ENCODE results near the gene LGR6.

DNA sequence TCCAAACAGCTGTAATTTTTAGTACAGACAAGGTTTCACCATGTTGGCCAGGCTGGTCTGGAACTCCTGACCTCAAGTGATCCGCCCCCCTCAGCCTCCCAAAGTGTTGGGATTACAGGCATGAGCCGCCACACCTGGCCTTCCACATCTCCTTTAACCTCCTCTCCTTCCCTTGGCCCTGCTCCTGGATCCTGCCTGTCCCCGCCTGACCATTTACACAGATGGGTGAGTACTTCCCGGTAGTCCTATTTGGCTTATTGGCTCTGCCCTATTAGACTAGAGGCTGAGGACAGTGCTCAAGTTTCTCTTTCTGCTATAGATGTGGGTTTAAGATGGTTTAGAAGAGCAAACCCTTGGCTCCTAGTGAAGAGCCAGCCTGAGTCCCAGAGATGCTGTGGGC is 40.3 kb upstream of the LGR6 start:
- TF ChIP-seq CTCF (IDR thresholded peaks at IDR 0.05): no peak
- TF ChIP-seq POLR2A (IDR thresholded peaks at IDR 0.05): no peak
- TF ChIP-seq POLR2AphosphoS5 (IDR thresholded peaks at IDR 0.05): no peak

Measured in breast epithelium (tissue), 3 donors.